Dermis lymphatic vessel endothelial cell (primary cell): ENCODE data around the gene PBLD. TPM values are rescaled to one million over a fixed set of nuclear protein-coding genes. Genes with fewer than 3 reads are reported as not detected.

ENCODE experiments used
- total RNA-seq: library from RNA; depleted of rRNA; stranded (reverse); fragments of >200 nt; gene quantifications from 2 replicates; pipeline ENCODE4 v1.2.1, GENCODE V29; 2014

PBLD gene
- total RNA-seq: 4.2 and 5.2 TPM in 2 replicates

DNA sequence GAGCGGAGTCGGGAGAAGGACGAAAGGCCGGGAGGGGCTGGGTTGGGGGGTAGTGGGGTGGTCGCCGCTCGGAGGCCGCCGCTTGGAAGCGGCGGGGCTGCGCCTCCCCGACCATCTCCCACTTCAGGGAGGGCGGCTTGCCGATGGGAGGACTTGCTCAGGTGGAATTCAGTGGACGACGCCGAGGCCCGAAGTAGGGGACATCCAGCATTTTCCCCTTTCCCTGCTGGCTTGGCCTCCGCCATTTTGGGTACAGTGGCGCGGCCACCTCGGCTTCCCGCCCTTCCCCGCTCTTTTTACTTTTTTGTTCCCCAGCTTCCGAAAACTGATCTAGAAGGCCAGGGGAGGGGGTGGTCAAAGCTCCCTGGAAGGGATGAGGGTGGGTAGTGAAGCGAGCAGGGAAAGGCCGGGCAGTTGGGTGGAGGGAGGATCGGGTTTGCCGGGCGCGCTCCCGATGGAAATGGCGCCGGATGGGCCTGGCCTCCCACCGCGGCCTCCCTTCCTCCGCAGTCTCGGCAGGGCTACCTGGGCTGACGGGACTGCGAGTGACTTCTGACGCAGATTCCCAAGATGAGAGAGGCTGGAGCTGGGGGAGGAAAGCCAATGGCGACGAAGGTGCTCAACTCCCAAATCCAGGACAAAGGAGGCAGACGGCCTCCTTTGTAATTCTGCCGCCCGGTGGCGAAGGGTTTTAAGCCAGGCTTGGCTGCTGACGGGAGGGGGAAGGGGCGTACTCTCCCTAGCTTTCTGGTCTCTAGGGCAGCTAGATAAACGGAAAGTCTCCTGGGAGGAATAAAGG, at the start of gene PBLD:
PBLD (minus strand) TSS at position 670 of the 799 bp plus-strand sequence. CDS start 26,084 bp downstream, outside the sequence.

DNA sequence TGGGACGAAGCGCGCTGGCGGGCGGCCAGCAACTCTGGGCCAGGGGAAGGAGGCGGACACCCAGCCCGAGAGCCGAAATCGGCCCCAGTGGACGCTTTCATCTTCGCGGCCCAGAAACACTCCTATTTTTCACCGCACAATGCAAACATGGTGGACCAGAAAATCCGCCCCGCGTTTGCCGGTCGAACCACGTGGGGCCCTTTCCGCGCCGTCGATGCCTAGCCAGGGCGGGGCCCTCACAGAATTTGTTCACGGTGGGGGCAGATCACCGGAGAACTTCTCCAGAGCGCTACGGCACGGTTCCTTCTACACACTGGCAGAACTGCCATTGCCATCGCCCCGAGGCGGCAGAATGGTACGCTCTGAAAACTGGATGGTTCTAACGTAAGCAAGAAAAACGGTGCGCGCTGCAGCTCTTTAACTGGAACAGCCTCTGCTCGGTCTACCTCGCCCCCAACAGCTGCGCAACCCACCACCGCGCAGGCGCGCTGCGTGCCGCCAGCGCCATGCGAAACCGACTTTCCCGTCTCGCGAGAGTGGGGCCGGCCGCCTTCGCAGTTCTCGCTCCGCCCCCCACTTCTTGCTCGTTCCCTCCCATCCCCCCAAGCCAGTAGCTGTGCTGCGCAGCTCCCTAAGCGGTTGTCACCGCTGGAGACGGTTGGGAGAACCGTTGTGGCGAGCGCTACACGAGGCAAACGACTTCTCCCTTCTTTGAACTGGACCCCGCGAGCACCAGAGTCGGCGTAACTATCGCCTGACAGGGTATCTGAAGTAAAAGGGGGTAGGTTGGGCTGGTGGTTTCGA, 1.1 kb downstream of the PBLD start, which contains the start of gene HNRNPH3:
HNRNPH3 (plus strand) TSS at position 610 of the 804 bp plus-strand sequence. CDS start 5,158 bp downstream, outside the sequence.

Other genes with a start within 250 kb of the PBLD start
- 0.11 TPM in 1 of 2 replicates, not detected in the other for gene MYPN, start 223.4 kb downstream of the PBLD start, total RNA-seq
- gene ATOH7, start 100.8 kb downstream of the PBLD start, total RNA-seq: not detected in 2 replicates
- gene HNRNPH3, start 864 bp downstream of the PBLD start, total RNA-seq: 15.8 and 24.4 TPM in 2 replicates
- 23.0 and 26.0 TPM in 2 replicates for gene RUFY2, start 74.3 kb upstream of the PBLD start, total RNA-seq
- gene DNA2, start 139.0 kb upstream of the PBLD start, total RNA-seq: 3.6 and 5.4 TPM in 2 replicates
- gene SLC25A16, start 194.6 kb upstream of the PBLD start, total RNA-seq: 9.5 and 9.9 TPM in 2 replicates
- gene TET1, start 227.4 kb upstream of the PBLD start, total RNA-seq: 0.76 and 1.1 TPM in 2 replicates